Keratinocyte (primary cell): Measurements from ENCODE around the gene SCARB1. TPM values are rescaled to one million over a fixed set of nuclear protein-coding genes. Genes with fewer than 3 reads are reported as not detected.

Experiments used
- DNase-seq: peaks from one replicate; pipeline ENCODE4 v3.0.0-alpha.2; 2011; ENCODE audit warnings: low read depth, missing footprints, low spot score
- FAIRE-seq: peaks from 2 replicates; lab custom pipeline; 2011; peaks lifted over from hg19 to GRCh38; lab: Jason Lieb, UNC
- H2AFZ ChIP-seq: 2 replicates; pipeline ENCODE4 v1.6.0; 2012; ENCODE audit warnings: low read length, control low read depth, inconsistent platforms; ENCODE audit not compliant: control insufficient read depth
- H3K27ac ChIP-seq: 2 replicates; pipeline ENCODE4 v1.5.1; 2011; ENCODE audit warnings: low read length; ENCODE audit not compliant: control insufficient read depth, insufficient read depth
- H3K27me3 ChIP-seq: 3 replicates; pipeline ENCODE4 v1.6.0; 2011; ENCODE audit warnings: low read length; ENCODE audit not compliant: control insufficient read depth, insufficient read depth; ENCODE audit errors: extremely low read depth
- H3K36me3 ChIP-seq, 2 experiments: 2 replicates in 1 of 2; 3 replicates in 1 of 2; pipeline ENCODE4 v1.5.1; 2011; ENCODE audit warnings: low read length in 2 of 2, mild to moderate bottlenecking in 1 of 2; ENCODE audit not compliant: control insufficient read depth in 2 of 2, insufficient read depth in 2 of 2; ENCODE audit errors: extremely low read depth in 1 of 2
- H3K4me1 ChIP-seq: 3 replicates; pipeline ENCODE4 v1.5.1; 2011; ENCODE audit warnings: low read length; ENCODE audit not compliant: control insufficient read depth, insufficient read depth; ENCODE audit errors: extremely low read depth
- H3K4me2 ChIP-seq: 3 replicates; pipeline ENCODE4 v1.6.0; 2011; ENCODE audit warnings: low read depth, low read length; ENCODE audit not compliant: control insufficient read depth, insufficient read depth; ENCODE audit errors: extremely low read depth
- H3K4me3 ChIP-seq, 3 experiments: fragments of 200-600 bp in 1 of 3; sonication (generic) in 1 of 3; 2 replicates in 2 of 3; 3 replicates in 1 of 3; pipeline ENCODE4 v1.5.1; 2011 to 2016; ENCODE audit warnings: low read length in 3 of 3, mild to moderate bottlenecking in 3 of 3, control low read depth in 2 of 3, inconsistent platforms in 1 of 3, low read depth in 1 of 3, mixed read lengths in 1 of 3, mixed run types in 1 of 3, moderate library complexity in 1 of 3; ENCODE audit not compliant: control insufficient read depth in 2 of 3, insufficient read depth in 2 of 3; ENCODE audit errors: extremely low read depth in 1 of 3
- H3K79me2 ChIP-seq: 2 replicates; pipeline ENCODE4 v1.6.0; 2012; ENCODE audit warnings: low read length; ENCODE audit not compliant: control insufficient read depth, insufficient read depth
- H3K9ac ChIP-seq: 3 replicates; pipeline ENCODE4 v1.6.0; 2011; ENCODE audit warnings: low read length; ENCODE audit not compliant: control insufficient read depth, insufficient read depth; ENCODE audit errors: extremely low read depth
- H3K9me1 ChIP-seq: 3 replicates; pipeline ENCODE4 v1.6.0; 2011; ENCODE audit warnings: low read length; ENCODE audit not compliant: control insufficient read depth, insufficient read depth; ENCODE audit errors: extremely low read depth
- H3K9me3 ChIP-seq: 2 replicates; pipeline ENCODE4 v1.5.1; 2012; ENCODE audit warnings: low read depth, low read length; ENCODE audit not compliant: control insufficient read depth
- H4K20me1 ChIP-seq: 3 replicates; pipeline ENCODE4 v1.6.0; 2011; ENCODE audit warnings: low read length; ENCODE audit not compliant: control insufficient read depth, insufficient read depth; ENCODE audit errors: extremely low read depth
- CTCF ChIP-seq, 3 experiments: IDR thresholded peaks in 1 of 3; conservative IDR thresholded peaks in 1 of 3; optimal IDR thresholded peaks in 1 of 3; 2 replicates in 2 of 3; 3 replicates in 1 of 3; pipeline versions ENCODE3 to v1.5.1; 2011; ENCODE audit warnings: low read length in 3 of 3, mild to moderate bottlenecking in 3 of 3, moderate library complexity in 2 of 3, control low read depth in 1 of 3, inconsistent platforms in 1 of 3; ENCODE audit not compliant: insufficient read depth in 2 of 3; ENCODE audit errors: extremely low read depth in 1 of 3
- EZH2 ChIP-seq: IDR thresholded peaks from one replicate; pipeline ENCODE4 v1.6.1; 2012; ENCODE audit warnings: inconsistent platforms, mild to moderate bottlenecking, low read length, moderate library complexity
- dilution Hi-C: fragments of 300-500 bp; cut with MboI; formaldehyde crosslinking; loops from one replicate; pipeline ENCODE4 v1.7.0; 2020; ENCODE audit warnings: low sequenced_read_pairs; ENCODE audit not compliant: extremely low pct_ligation_motif_present
- polyA plus RNA-seq, 5 experiments: library from polyadenylated mRNA; depleted of rRNA in 3 of 5; stranded (reverse) in 3 of 5; stranded (forward) in 1 of 5; unstranded in 1 of 5; fragments of >200 nt; gene quantifications; 1 replicate in 1 of 5; 2 replicates in 3 of 5; 3 replicates in 1 of 5; pipeline versions ENCODE4 v1.2.1 to v1.2.3, GENCODE V29; 2011 to 2012; ENCODE audit warnings: missing spikeins in 2 of 5, low read depth in 1 of 5, low replicate concordance in 1 of 5

SCARB1 gene
- polyA plus RNA-seq, 1 donor (not counting 4 experiments of a cell fraction or from before 2014, with no cell fraction given) = 40.9 TPM

GRCh38 chr12:124760560-124760959, 103.1 kb downstream of the SCARB1 start:
- H3K4me2 ChIP-seq = no peak overlapping the region
- TF ChIP-seq CTCF (optimal IDR thresholded peaks at IDR 0.05 in 1 of 3, IDR thresholded peaks at IDR 0.05 in 1 of 3, conservative IDR thresholded peaks at IDR 0.05 in 1 of 3; ENCODE audit: extremely low read depth in 1 of 3, insufficient read depth in 2 of 3, low read length in 3 of 3) (no peak), EZH2 (no peak)
- no peak overlapping the region for H3K4me3 ChIP-seq
- H3K79me2 ChIP-seq = no peaks in the 10 kb centered on the region
- DNase-seq = no peak
- H3K27me3 ChIP-seq = peaks cover 41% of the 10 kb centered on the region
- no peaks in the 10 kb centered on the region for H3K9me1 ChIP-seq
- H3K9me3 ChIP-seq = peaks cover 6% of the 10 kb centered on the region
- no peak overlapping the region for H2AFZ ChIP-seq
- dilution Hi-C loops = no loop called here
- no peak for FAIRE-seq
- no peak overlapping the region for H3K27ac ChIP-seq
- H3K9ac ChIP-seq = no peak overlapping the region
- no peaks in the 10 kb centered on the region for H3K36me3 ChIP-seq
- H3K4me1 ChIP-seq = no peaks in the 10 kb centered on the region
- no peaks in the 10 kb centered on the region for H4K20me1 ChIP-seq

- Histone ChIP-seq H3K4me2 (no peak overlapping the region), H3K9ac (no peak overlapping the region), H3K9me1 (no peaks in the 10 kb centered on the region), H3K4me3 (no peak overlapping the region), H3K9me3 (peaks cover 6% of the 10 kb centered on the region), H3K27me3 (peaks cover 42% of the 10 kb centered on the region), H3K79me2 (no peaks in the 10 kb centered on the region), H4K20me1 (no peaks in the 10 kb centered on the region), H2AFZ (no peak overlapping the region), H3K36me3 (no peaks in the 10 kb centered on the region), H3K27ac (no peak overlapping the region), H3K4me1 (no peaks in the 10 kb centered on the region)
- dilution Hi-C loops = no loop called here
- TF ChIP-seq EZH2 (no peak), CTCF (optimal IDR thresholded peaks at IDR 0.05 in 1 of 3, IDR thresholded peaks at IDR 0.05 in 1 of 3, conservative IDR thresholded peaks at IDR 0.05 in 1 of 3; ENCODE audit: extremely low read depth in 1 of 3, insufficient read depth in 2 of 3, low read length in 3 of 3) (no peak)
- FAIRE-seq (no peak), DNase-seq (no peak)
Observed at GRCh38 chr12:124759841-124760503, 103.7 kb downstream of the SCARB1 start.
